MM.1S (cell line): ENCODE data around the gene SRGAP2B.
"Not testable (repeated sequence)": the region's sequence is repeated elsewhere in the genome, so short reads cannot be mapped to it uniquely, and the experiment has no call there.

ENCODE experiments used
- EZH2 ChIP-seq: fragments of 300-600 bp; sonication (generic); optimal IDR thresholded peaks from 2 replicates; pipeline ENCODE3; 2017; ENCODE audit warnings: low read depth, mild to moderate bottlenecking, antibody characterized with exemption, low read length, mixed read lengths
- TF ChIP-seq, protein P1 (sequence below): fragments of 300-600 bp; sonication (generic); IDR thresholded peaks from 2 replicates; pipeline ENCODE4 v1.5.1; 2016; ENCODE audit warnings: antibody characterized with exemption, low read length, mixed read lengths

- not testable (repeated sequence) for TF ChIP-seq EZH2
- TF ChIP-seq, protein P1, sequence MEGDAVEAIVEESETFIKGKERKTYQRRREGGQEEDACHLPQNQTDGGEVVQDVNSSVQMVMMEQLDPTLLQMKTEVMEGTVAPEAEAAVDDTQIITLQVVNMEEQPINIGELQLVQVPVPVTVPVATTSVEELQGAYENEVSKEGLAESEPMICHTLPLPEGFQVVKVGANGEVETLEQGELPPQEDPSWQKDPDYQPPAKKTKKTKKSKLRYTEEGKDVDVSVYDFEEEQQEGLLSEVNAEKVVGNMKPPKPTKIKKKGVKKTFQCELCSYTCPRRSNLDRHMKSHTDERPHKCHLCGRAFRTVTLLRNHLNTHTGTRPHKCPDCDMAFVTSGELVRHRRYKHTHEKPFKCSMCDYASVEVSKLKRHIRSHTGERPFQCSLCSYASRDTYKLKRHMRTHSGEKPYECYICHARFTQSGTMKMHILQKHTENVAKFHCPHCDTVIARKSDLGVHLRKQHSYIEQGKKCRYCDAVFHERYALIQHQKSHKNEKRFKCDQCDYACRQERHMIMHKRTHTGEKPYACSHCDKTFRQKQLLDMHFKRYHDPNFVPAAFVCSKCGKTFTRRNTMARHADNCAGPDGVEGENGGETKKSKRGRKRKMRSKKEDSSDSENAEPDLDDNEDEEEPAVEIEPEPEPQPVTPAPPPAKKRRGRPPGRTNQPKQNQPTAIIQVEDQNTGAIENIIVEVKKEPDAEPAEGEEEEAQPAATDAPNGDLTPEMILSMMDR, result not testable (repeated sequence)
Measured at GRCh38 chr1:145125112-145125511, 30.0 kb upstream of the SRGAP2B start.
